Right cardiac atrium (tissue), 5 donors: ENCODE results near the gene CHST4. TPM values are rescaled to one million over a fixed set of nuclear protein-coding genes. Genes with fewer than 3 reads are reported as not detected.
"Not testable (repeated sequence)": the region's sequence is repeated elsewhere in the genome, so short reads cannot be mapped to it uniquely, and the experiment has no call there.

ENCODE experiments used
- ATAC-seq, 2 donors: fragments of 200-7000 bp; cut with Tn5 transposase; one replicate each; pipeline versions ENCODE4 v1.8.0 to v1.9.1; 2020; ENCODE audit warnings: moderate library complexity in 2 of 2, mild to moderate bottlenecking in 1 of 2
- DNase-seq, 3 donors: peaks; one replicate each; pipeline ENCODE4 v3.0.0-alpha.2; 2020
- H3K27ac ChIP-seq: one replicate; pipeline ENCODE4 v1.5.1; 2013; ENCODE audit warnings: mild to moderate bottlenecking, low read length, control low read depth, moderate library complexity
- H3K27me3 ChIP-seq: one replicate; pipeline ENCODE4 v1.6.1; 2013; ENCODE audit not compliant: control insufficient read depth, insufficient read depth
- H3K4me1 ChIP-seq: one replicate; pipeline ENCODE4 v1.6.1; 2013; ENCODE audit warnings: low read length; ENCODE audit not compliant: control insufficient read depth, insufficient read depth
- H3K4me3 ChIP-seq: one replicate; pipeline ENCODE4 v1.5.1; 2013; ENCODE audit warnings: low read length, control low read depth
- H3K9me3 ChIP-seq: one replicate; pipeline ENCODE4 v1.6.1; 2013; ENCODE audit warnings: low read length; ENCODE audit not compliant: control insufficient read depth
- WGBS: extraction: QIAGEN DNeasy Blood & Tissue Kit; methylation state at CpG from one replicate; pipeline ENCODE4 v1.1.7; 2013; 5-methylcytosine and 5-hydroxymethylcytosine counted together
- intact Hi-C, 4 donors: fragments of 100-400 bp; cut with DNase I; formaldehyde crosslinking; loops; one replicate each; pipeline versions ENCODE4 v1.11.0 to v1.14.0; 2022 to 2023
- polyA plus RNA-seq: library from polyadenylated mRNA; stranded (reverse); fragments of 200-250 nt; gene quantifications from one replicate; pipeline ENCODE4 v1.2.3, GENCODE V29; 2013
- total RNA-seq, 4 donors: library from RNA; stranded (reverse); fragmentation: NEBNext Ultra II Directional; extraction: Animal tissue kit (Norgen Biotek cat#: 25700); gene quantifications; one replicate each; pipeline ENCODE4 v1.2.1, GENCODE V29; 2021
- donor health status: healthy with polysubstance abuse.
- donor health status: DM: no; HTN: yes; CAD: no.
- donor health status: DM: no; HTN: no; CAD: no.
- donor health status: DM: no; HTN: yes; CAD: no; lungs with severe emphysema.
- donor health status: DM: yes; HTN: yes; CAD: no.

Gene CHST4
- total and polyA plus RNA-seq, 5 donors, result not detected

DNA sequence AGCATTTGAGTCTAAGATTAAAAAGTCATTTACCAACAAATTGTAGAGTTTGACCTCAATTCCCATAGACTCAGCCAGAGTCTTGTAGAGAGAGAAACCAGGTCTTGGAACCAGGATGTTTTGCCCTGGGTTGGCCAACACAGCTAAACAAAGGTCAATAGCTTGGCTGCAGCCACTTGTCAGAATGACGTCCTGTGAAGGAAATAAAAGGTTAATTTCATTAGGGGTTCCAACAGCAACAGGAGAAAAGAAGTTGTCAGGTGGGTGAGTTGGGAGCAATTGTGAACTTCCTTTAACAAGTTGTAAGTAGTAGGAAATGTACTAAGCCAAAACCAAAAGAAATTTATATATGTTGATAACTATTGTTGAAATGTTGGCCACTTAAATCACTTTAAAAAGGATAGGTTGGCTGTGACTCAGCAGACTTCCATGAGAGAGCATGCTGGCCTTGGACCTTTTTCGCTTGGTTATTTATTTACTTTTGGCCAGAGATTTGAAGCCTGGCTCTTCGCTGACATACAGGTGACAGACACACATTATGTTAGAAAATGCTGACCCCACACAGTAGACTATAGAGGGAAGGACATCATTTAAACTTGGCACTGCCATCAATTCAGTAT is 46.4 kb downstream of the CHST4 start:
- intact Hi-C loops, result no loop called here
- DNase-seq, result no peak

GRCh38 chr16:71573387-71574094 is 47.3 kb downstream of the CHST4 start:
- H3K9me3 ChIP-seq, result no peaks in the 10 kb centered on the region
- WGBS, result 78% methylated on average over 5 of the region's 5 CpGs
- no peak for DNase-seq
- no peaks in the 10 kb centered on the region for H3K27me3 ChIP-seq
- no peak for ATAC-seq
- no peak overlapping the region for H3K4me3 ChIP-seq
- intact Hi-C loops, result no loop called here
- H3K4me1 ChIP-seq, result no peaks in the 10 kb centered on the region
- no peak overlapping the region for H3K27ac ChIP-seq

More for the DNA sequence above, 46.4 kb downstream of the CHST4 start:
- Histone ChIP-seq H3K4me1 (peaks cover 4% of the 10 kb centered on the region), H3K9me3 (no peaks in the 10 kb centered on the region), H3K27me3 (no peaks in the 10 kb centered on the region), H3K27ac (no peak overlapping the region), H3K4me3 (no peak overlapping the region)
- ATAC-seq, result no peak
- 59% methylated on average over 3 of the region's 3 CpGs for WGBS

GRCh38 chr16:71574702-71575101 is 48.5 kb downstream of the CHST4 start:
- no peaks in the 10 kb centered on the region for H3K4me1 ChIP-seq

GRCh38 chr16:71576971-71577370 is 50.7 kb downstream of the CHST4 start, which contains the start of gene TAT:
Gene TAT, minus strand, starts transcription at chr16:71577092. Its CDS starts 677 bp downstream, at chr16:71576415.
- no peak for DNase-seq
- H3K4me1 ChIP-seq, result no peaks in the 10 kb centered on the region
- no peaks in the 10 kb centered on the region for H3K27me3 ChIP-seq
- no peak within 1 kb of the TSS for H3K27ac ChIP-seq
- H3K4me3 ChIP-seq, result no peak within 1 kb of the TSS
- no peak for ATAC-seq
- WGBS, result 18% methylated on average over 3 of the region's 3 CpGs
- no peaks in the 10 kb centered on the region for H3K9me3 ChIP-seq
- intact Hi-C loops, result no loop called here

More at GRCh38 chr16:71574702-71575101, 48.5 kb downstream of the CHST4 start:
- ATAC-seq (no peak), DNase-seq (no peak)
- intact Hi-C loops, result no loop called here
- Histone ChIP-seq H3K4me3 (no peak overlapping the region), H3K9me3 (no peaks in the 10 kb centered on the region), H3K27me3 (no peaks in the 10 kb centered on the region), H3K27ac (no peak overlapping the region)

GRCh38 chr16:71582553-71582848 is 56.3 kb downstream of the CHST4 start:
- H3K9me3 ChIP-seq, H3K4me3 ChIP-seq, ATAC-seq, H3K27me3 ChIP-seq, H3K4me1 ChIP-seq, intact Hi-C loops, H3K27ac ChIP-seq, DNase-seq: not testable (repeated sequence)
- 87% methylated on average over 5 of the region's 5 CpGs for WGBS

DNA sequence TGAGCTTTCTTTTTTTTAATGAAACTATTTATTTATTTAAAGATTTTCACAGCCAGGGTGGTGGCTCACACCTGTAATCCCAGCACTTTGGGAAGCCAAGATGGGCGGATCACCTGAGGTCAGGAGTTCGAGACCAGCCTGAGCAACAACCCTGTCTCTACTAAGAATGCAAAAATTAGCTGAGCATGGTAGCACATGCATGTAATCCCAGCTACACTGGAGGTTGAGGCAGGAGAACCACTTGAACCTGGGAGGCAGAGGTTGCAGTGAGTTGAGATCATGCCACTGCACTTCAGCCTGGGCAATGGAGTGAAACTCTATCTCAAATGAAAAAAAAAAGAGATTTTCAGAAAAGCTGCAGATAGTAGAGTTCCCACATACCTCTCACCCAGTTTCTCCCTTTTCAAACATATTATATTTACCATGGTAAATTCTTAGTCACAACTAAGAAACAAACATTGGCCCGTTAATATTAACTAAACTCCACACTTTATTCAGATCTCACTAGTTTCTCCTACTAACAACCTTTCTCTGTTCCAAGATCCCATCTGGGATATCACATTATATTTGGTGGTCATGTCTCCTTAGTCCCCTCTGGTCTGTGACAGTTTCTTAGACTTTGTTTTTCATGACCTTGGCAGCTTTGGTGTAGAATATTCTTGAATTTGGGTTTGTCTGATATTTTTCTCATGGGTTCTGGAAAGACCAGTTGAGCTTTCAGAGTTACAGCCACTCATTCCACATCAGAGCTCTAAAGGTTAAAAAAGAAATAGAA is 58.5 kb downstream of the CHST4 start:
- 84% methylated on average over 3 of the region's 3 CpGs for WGBS
- intact Hi-C loops, result no loop called here

GRCh38 chr16:71585318-71585703 is 59.1 kb downstream of the CHST4 start:
- H3K27me3 ChIP-seq, result no peaks in the 10 kb centered on the region
- H3K27ac ChIP-seq, result no peak overlapping the region
- no peaks in the 10 kb centered on the region for H3K4me1 ChIP-seq
- ATAC-seq (no peak), DNase-seq (no peak)
- intact Hi-C loops, result no loop called here
- H3K4me3 ChIP-seq, result no peak overlapping the region
- no peaks in the 10 kb centered on the region for H3K9me3 ChIP-seq
- 51% methylated on average over 4 of the region's 4 CpGs for WGBS

More for the DNA sequence above, 58.5 kb downstream of the CHST4 start:
- H3K4me1 ChIP-seq, result no peaks in the 10 kb centered on the region
- no peak overlapping the region for H3K4me3 ChIP-seq
- no peaks in the 10 kb centered on the region for H3K27me3 ChIP-seq
- H3K27ac ChIP-seq, result no peak overlapping the region
- DNase-seq (no peak), ATAC-seq (no peak)
- H3K9me3 ChIP-seq, result no peaks in the 10 kb centered on the region

Other genes with a start within 250 kb of the CHST4 start
- gene CMTR2, start 237.0 kb upstream of the CHST4 start, total RNA-seq, result 10 to 100 TPM; 11.2 to 12.6 (median 12.3) TPM
- 4.0 TPM for gene CMTR2, start 237.0 kb upstream of the CHST4 start, polyA plus RNA-seq
- gene CALB2, start 167.7 kb upstream of the CHST4 start, total RNA-seq, result 1 to 10 TPM; 1.7 to 3.3 (median 2.6) TPM
- gene CALB2, start 167.7 kb upstream of the CHST4 start, polyA plus RNA-seq, result 0.95 TPM
- not detected for gene TLE7, start 84.4 kb upstream of the CHST4 start, total RNA-seq
- gene TLE7, start 84.4 kb upstream of the CHST4 start, polyA plus RNA-seq, result not detected
- gene ZNF23, start 64.2 kb upstream of the CHST4 start, total RNA-seq, result 1 to 10 TPM; 6.7 to 8.6 (median 7.8) TPM
- gene ZNF23, start 64.2 kb upstream of the CHST4 start, polyA plus RNA-seq, result 6.8 TPM
- gene ZNF19, start 37.1 kb upstream of the CHST4 start, total RNA-seq, result 1 to 10 TPM; 2.3 to 4.0 (median 3.2) TPM
- 1.7 TPM for gene ZNF19, start 37.1 kb upstream of the CHST4 start, polyA plus RNA-seq
- under 1 TPM in 1 of 4 donors, not detected in 3; 0.08 TPM for gene TAT, start 50.7 kb downstream of the CHST4 start, total RNA-seq
- 0.02 TPM for gene TAT, start 50.7 kb downstream of the CHST4 start, polyA plus RNA-seq
- gene MARVELD3, start 99.8 kb downstream of the CHST4 start, total RNA-seq, result not detected
- gene MARVELD3, start 99.8 kb downstream of the CHST4 start, polyA plus RNA-seq, result 0.02 TPM
- gene PHLPP2, start 198.3 kb downstream of the CHST4 start, total RNA-seq, result 1 to 10 TPM; 6.1 to 6.8 (median 6.5) TPM
- 1.9 TPM for gene PHLPP2, start 198.3 kb downstream of the CHST4 start, polyA plus RNA-seq